Stimulated activated CD8-positive, alpha-beta memory T cell treated with anti-CD3 and anti-CD28 coated beads, Interleukin-4, amount 100 ng/mL, for 24 hours (primary cell): ENCODE measurements around the gene ACOXL.

ENCODE experiments used
- DNase-seq: peaks from one replicate; pipeline ENCODE4 v3.0.0-alpha.2; 2020; ENCODE audit warnings: low read depth

ACOXL gene

DNA sequence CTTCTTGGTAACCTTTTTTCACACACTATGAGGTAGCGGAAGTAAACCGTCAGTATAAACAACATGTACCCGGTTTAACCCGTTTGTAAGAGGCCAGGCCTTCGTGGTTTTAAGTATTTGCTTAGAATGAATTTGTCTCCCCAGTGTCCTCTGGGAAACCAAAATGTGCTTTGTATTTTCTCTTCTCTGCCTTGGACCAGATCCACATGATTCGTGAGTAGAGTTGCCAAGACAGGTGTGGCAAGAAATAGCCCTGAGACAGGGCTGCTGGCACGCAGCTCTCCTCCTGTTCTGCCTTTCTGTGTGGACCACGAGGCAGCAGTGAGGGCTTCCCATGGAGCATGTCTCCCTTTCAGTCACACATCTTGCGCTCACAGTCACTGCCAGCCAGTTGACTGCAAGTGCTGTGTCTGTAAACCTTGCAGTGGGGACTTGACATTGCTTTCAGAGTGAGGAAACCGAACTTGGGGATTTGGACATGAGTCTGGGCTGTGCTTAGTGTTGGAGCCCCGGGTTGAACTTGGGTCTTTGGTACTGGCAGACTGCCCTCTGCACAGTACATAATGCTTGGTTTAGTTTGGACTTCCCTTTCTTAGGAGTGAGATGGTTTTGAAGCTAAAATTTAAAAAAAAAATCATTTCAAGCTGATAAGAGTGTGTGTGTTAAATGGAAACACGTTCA is 407.4 kb downstream of the ACOXL start:
- DNase-seq = no peak

GRCh38 chr2:111140815-111141214 is 408.4 kb downstream of the ACOXL start:
- DNase-seq = no peak

- no peak for DNase-seq
These were observed 409.7 kb downstream of the ACOXL start for GRCh38 chr2:111142101-111142500.

DNA sequence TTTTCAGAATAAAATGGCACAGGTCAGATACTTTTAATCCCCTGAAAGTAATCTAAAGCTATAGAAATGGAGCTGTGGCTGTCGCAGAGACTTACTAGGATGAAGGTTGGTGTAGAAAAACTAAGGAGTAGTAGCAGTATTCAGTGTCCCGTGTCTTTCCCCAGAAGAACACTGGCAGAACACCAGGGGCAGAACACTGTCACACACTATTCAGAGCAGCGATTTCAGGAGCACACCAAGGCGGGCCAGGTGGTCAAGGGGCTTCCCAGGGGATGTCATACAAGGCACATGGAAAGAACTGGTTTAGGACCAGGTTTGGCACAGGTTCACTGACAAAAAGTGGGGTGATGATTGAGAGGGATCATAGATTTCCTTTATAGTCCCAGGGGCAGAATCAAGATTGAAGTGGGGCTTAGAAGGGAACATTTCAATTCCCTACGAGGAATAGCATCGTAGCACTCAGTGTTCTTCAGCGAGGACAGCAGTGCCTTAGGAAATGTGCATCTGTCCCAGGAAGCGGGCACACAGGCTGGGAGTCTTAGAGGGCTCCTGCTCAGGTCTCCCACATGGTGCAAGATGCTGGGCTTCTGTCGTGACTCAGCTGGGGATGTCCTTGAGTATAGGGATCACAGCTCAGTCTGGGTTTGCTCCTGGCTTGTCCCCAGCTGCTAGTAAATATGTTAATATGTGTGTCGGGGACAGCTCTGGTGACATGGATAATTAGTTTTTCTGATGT is 410.9 kb downstream of the ACOXL start:
- DNase-seq = no peak

DNA sequence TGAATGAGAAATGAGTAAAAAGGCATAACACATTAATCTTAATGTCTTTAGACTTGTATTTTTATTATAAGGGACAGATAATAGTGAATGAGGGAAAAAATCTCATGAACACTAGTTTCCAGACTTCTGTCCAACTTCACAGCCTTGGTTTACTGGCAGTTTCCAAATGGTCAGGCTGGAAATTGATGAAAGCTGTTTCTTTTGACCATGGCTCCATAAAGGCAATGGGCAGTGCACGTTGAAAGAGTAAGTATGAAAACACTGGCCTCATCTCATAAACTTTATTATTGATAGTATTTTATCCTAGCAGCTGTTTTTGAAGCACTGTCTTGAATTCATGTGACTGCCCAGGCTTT is 411.4 kb downstream of the ACOXL start:
- no peak for DNase-seq

DNA sequence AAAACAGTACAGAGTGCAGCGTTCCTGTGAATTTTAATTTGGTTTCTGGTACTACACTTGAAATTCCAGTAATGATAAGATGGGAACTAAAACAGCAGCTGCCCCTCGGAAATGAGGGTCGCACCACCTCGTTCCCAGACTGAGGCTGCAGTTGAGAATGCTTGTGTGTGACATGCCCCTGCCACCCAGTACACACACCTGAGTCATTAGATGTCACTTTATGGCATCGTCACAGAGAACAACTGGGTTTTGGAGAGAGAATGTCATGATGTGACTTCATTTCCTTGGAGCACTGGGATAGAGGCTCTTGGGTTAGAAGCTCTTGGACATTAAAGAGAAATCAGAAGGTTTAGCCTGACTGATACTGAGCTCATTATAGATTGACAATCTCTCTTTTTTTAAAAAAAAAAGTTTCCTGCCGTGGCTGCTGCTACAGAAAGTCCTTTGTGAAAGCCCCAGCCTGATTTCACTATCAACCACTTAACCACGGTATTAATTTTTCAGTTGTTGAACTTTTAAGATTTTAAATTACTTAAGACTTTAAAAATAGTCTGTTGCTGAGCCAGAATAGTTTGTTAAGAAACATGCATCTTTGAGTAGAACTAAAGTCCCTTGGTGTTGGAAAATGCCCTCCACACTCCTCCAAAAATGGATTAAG is 412.9 kb downstream of the ACOXL start:
- DNase-seq = no peak

- DNase-seq = no peak
These were observed 413.6 kb downstream of the ACOXL start for GRCh38 chr2:111145951-111146350.

DNA sequence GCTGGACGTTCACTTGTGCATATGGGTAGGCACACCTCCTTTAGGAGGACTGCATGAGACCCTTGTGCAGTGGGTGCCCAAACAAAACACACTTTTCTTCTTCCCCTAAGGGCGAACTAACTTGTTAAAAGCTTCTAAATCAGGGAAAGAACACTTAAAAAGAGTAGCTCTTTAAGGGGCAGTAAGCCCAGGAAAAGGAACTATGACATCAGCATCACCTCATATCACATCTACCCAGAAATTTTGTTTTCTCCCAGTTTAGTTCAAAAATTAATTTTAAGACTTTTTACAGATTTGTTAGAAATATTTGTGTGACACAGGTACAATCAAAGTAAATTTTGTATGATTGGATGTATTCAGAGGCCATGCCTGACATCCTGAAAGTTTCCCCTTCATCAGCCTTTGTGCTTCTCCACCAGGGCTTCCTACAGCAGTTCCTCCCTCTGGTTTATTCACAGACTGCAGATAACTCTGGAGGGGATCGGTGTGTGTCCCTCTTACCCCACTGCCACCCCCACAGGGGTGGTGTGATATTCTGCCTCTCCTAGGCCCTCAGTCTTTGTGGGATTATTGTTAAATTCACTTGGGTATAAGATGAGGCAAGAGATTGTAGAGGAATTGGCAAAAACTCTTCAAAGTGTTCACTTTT is 416.0 kb downstream of the ACOXL start:
- DNase-seq = no peak

- DNase-seq = no peak
These were observed 416.6 kb downstream of the ACOXL start for GRCh38 chr2:111148925-111149324.

- no peak for DNase-seq
These were observed 417.6 kb downstream of the ACOXL start for GRCh38 chr2:111149882-111150455.

- DNase-seq = no peak
These were observed 422.4 kb downstream of the ACOXL start for GRCh38 chr2:111154758-111155157.

DNA sequence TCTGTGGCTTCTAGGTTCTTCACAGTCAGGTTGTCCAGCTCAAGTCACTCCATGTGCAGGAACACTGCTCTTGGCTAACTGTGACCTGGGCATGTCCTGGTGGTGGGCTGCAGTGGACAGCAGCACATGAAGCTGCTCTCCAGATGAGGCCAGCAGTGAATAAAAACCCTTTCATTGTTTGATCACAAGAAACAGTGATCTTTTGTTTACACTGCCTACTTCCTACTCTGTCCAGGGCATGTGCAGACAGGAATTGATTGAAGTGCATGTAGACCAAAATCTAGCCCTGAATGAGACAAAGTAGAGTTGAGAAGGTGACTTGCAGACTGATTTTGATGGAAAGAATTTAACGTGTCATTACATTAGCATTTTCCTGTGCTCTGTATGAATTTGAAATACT is 423.2 kb downstream of the ACOXL start:
- no peak for DNase-seq

DNA sequence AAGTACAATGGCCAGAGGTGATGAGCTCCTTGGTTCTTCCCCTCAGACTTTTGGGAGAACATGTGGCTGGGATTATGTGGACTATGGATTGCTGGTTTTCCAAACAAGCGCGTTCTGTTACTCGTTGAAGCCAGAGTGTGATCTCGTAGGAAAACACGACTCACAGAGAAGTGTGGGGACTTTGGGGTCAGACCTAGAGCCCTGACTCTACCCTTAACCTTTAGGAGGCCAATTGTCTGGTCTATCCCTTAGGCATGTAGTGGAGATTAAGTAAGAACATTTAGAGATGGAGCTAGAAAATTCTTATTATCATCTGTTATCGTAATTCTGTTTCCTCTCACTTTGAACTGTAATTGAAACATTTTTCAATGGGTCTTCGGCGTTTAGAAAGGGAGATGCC is 424.2 kb downstream of the ACOXL start:
- DNase-seq = no peak

- no peak for DNase-seq
These were observed 424.8 kb downstream of the ACOXL start for GRCh38 chr2:111157071-111157661.

DNA sequence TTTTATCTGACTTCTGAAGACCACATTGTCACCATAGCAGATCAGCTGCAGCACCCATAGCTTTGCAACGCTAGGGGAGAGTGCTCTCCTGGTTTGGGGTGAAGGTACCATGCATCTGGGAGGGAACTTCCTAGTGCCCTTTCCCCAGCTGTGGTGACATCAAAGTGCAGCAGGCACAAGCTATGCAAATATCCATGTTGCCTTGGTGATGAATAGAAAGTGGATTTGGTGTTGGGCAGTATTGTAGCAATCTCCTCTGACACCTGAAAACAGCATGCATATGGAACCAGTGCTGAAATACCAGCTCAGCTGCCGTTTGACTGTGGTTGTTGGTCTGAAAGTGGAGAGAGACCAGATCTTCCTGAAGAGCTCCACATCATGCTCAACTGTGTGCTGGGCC is 425.4 kb downstream of the ACOXL start:
- no peak for DNase-seq

GRCh38 chr2:111159641-111160040 is 427.3 kb downstream of the ACOXL start:
- DNase-seq = no peak

GRCh38 chr2:111160758-111161157 is 428.4 kb downstream of the ACOXL start:
- no peak for DNase-seq

DNA sequence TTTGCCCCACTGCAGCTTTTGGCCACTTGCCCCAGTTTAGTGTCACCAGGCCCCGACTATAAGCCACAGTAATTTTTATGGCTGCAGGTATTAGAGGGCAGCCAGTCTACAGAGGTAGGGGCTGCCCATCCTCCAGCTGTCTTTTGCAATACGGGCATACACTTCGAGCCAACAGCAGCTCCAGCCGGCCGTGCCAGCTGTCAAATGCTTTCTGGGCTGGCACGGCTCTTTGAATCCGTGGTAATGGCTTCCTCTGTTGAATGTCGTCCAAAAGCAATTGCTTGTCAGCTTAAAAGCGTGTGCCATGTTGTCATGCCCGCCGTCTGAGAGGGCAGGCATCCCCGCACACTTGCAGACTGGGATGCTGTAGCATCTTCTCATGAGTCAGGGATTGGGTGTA is 429.6 kb downstream of the ACOXL start:
- no peak for DNase-seq

DNA sequence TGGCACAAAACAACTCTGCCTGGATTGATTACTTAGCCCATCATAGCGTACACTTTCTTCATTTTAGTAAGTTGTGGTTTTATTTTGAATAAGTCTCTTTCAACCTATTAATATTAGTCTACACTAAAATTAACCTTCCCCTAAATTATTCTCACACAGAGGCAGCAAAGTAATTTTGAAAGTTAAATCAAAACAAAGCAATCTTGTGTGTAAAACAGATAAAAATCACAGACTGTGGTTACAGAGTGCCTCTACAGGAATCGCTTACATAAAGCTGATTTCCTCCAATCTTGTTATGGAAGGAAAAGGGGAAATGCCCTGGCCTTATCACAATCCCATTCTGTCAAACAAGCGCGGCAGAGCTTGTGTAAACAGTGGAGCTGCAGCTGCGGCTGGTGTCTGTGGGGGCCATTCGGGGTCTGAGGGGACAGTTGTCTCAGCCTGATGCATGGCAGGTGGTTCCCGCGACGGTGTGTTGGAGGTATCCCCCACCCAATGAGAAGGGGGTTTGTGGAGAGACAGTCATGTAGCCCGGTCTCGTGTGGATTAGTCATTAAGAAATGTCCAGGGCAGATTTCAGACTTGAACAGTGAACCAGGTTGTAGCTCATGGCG is 430.5 kb downstream of the ACOXL start:
- DNase-seq = no peak

- no peak for DNase-seq
These were observed 431.7 kb downstream of the ACOXL start for GRCh38 chr2:111164078-111164477.

GRCh38 chr2:111165084-111165483 is 432.7 kb downstream of the ACOXL start:
- DNase-seq = no peak

GRCh38 chr2:111166115-111166514 is 433.7 kb downstream of the ACOXL start:
- DNase-seq = no peak
